SK-N-SH treated with all-trans-retinoic acid at 6 μM for 48 hours (cell line): ENCODE results near the gene SYTL5.

ENCODE experiments used
- ATAC-seq: fragments of 200-7000 bp; cut with Tn5 transposase; 3 replicates; pipeline ENCODE4 v1.9.1; 2020; ENCODE audit warnings: mild to moderate bottlenecking, moderate library complexity
- ARNTL ChIP-seq: fragments of 450-650 bp; formaldehyde crosslinking; IDR thresholded peaks from 2 replicates; pipeline ENCODE4 v1.5.0; 2020; ENCODE audit warnings: low read depth, mild to moderate bottlenecking, moderate library complexity, borderline replicate concordance
- BACH2 ChIP-seq: fragments of 250-450 bp; sonication (Bioruptor Pico); IDR thresholded peaks from 2 replicates; pipeline ENCODE4 v1.9.0; 2021; ENCODE audit warnings: mild to moderate bottlenecking, borderline replicate concordance
- CSDC2 ChIP-seq: fragments of 250-450 bp; sonication (Bioruptor Pico); IDR thresholded peaks from 2 replicates; pipeline ENCODE4 v1.5.0; 2020; ENCODE audit warnings: mild to moderate bottlenecking, moderate library complexity
- ESRRG ChIP-seq: fragments of 250-450 bp; sonication (Bioruptor Pico); IDR thresholded peaks from 2 replicates; pipeline ENCODE4 v1.6.1; 2021; ENCODE audit warnings: mild to moderate bottlenecking
- GLIS3 ChIP-seq: fragments of 250-450 bp; sonication (Bioruptor Pico); IDR thresholded peaks from 2 replicates; pipeline ENCODE4 v1.5.0; 2020; ENCODE audit warnings: mild to moderate bottlenecking, moderate library complexity
- ISL1 ChIP-seq: fragments of 250-450 bp; sonication (Bioruptor Pico); IDR thresholded peaks from 2 replicates; pipeline ENCODE4 v2.1.2; 2022; ENCODE audit warnings: mild to moderate bottlenecking, moderate library complexity
- OSR1 ChIP-seq: fragments of 250-450 bp; sonication (Bioruptor Pico); IDR thresholded peaks from 2 replicates; pipeline ENCODE4 v1.8.0; 2022; ENCODE audit warnings: moderate library complexity, mild to moderate bottlenecking, inconsistent platforms
- PPARA ChIP-seq: fragments of 250-450 bp; sonication (Bioruptor Pico); IDR thresholded peaks from 2 replicates; pipeline ENCODE4 v1.5.0; 2020; ENCODE audit warnings: mild to moderate bottlenecking, borderline replicate concordance
- RARB ChIP-seq: fragments of 250-450 bp; sonication (Bioruptor Pico); IDR thresholded peaks from 2 replicates; pipeline ENCODE4 v1.8.0; 2021; ENCODE audit warnings: mild to moderate bottlenecking, moderate library complexity
- SNAI2 ChIP-seq: fragments of 250-450 bp; sonication (Bioruptor Pico); IDR thresholded peaks from 2 replicates; pipeline ENCODE4 v1.5.0; 2020; ENCODE audit warnings: mild to moderate bottlenecking, moderate library complexity
- TCF4 ChIP-seq: fragments of 250-450 bp; sonication (Bioruptor Pico); IDR thresholded peaks from 2 replicates; pipeline ENCODE4 v1.8.0; 2021; ENCODE audit warnings: mild to moderate bottlenecking, moderate library complexity, borderline replicate concordance
- TOX ChIP-seq: fragments of 250-450 bp; sonication (Bioruptor Pico); IDR thresholded peaks from 2 replicates; pipeline ENCODE4 v1.8.0; 2021; ENCODE audit warnings: mild to moderate bottlenecking, moderate library complexity, borderline replicate concordance
- ZC3H10 ChIP-seq: fragments of 250-450 bp; sonication (Bioruptor Pico); IDR thresholded peaks from 2 replicates; pipeline ENCODE4 v1.5.1; 2021; ENCODE audit warnings: mild to moderate bottlenecking, moderate library complexity
- ZFP3 ChIP-seq: fragments of 250-450 bp; sonication (Bioruptor Pico); IDR thresholded peaks from 2 replicates; pipeline ENCODE4 v1.5.0; 2020; ENCODE audit warnings: mild to moderate bottlenecking, moderate library complexity
- ZNF565 ChIP-seq: fragments of 450-650 bp; formaldehyde crosslinking; conservative IDR thresholded peaks from 2 replicates; pipeline ENCODE4 v1.5.0; 2020; ENCODE audit warnings: low read depth, mild to moderate bottlenecking, moderate library complexity
- ZNF70 ChIP-seq: fragments of 450-650 bp; formaldehyde crosslinking; IDR thresholded peaks from 2 replicates; pipeline ENCODE4 v1.5.0; 2020; ENCODE audit warnings: mild to moderate bottlenecking, moderate library complexity
- ZNF8 ChIP-seq: fragments of 450-650 bp; formaldehyde crosslinking; IDR thresholded peaks from 2 replicates; pipeline ENCODE4 v1.5.0; 2020; ENCODE audit warnings: mild to moderate bottlenecking, moderate library complexity
- TF ChIP-seq, protein P1 (sequence below): fragments of 250-450 bp; sonication (Bioruptor Pico); IDR thresholded peaks from 2 replicates; pipeline ENCODE4 v1.5.1; 2021; ENCODE audit warnings: mild to moderate bottlenecking, moderate library complexity
- TF ChIP-seq, protein P2 (sequence below): fragments of 250-450 bp; sonication (Bioruptor Pico); IDR thresholded peaks from 2 replicates; pipeline ENCODE4 v1.5.1; 2020; ENCODE audit warnings: low read depth, mild to moderate bottlenecking, moderate library complexity
- TF ChIP-seq, protein P3 (sequence below): fragments of 250-450 bp; sonication (Bioruptor Pico); IDR thresholded peaks from 2 replicates; pipeline ENCODE4 v1.5.0; 2020; ENCODE audit warnings: mild to moderate bottlenecking, moderate library complexity

Gene SYTL5

DNA sequence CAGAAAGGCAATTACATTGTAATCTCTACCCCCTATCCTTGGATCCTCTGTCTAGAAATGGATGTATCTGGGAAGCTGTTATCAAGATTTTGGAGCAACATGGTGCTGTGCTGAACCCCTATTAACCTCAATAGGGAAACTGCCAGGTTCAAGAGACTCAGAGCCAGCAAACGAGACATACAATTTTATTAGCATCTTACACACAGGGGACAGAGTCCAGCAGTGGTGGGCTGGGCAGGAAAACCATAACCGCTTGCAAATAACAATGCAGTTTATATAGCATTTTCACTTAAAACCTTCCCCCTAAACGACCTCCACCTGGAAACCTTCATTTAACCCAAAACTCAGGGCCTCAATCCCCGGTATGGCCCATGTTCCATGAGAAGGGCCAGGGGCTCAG lies 79.5 kb downstream of the SYTL5 start:
- ATAC-seq, result no peak
- no peak for TF ChIP-seq ZNF565

DNA sequence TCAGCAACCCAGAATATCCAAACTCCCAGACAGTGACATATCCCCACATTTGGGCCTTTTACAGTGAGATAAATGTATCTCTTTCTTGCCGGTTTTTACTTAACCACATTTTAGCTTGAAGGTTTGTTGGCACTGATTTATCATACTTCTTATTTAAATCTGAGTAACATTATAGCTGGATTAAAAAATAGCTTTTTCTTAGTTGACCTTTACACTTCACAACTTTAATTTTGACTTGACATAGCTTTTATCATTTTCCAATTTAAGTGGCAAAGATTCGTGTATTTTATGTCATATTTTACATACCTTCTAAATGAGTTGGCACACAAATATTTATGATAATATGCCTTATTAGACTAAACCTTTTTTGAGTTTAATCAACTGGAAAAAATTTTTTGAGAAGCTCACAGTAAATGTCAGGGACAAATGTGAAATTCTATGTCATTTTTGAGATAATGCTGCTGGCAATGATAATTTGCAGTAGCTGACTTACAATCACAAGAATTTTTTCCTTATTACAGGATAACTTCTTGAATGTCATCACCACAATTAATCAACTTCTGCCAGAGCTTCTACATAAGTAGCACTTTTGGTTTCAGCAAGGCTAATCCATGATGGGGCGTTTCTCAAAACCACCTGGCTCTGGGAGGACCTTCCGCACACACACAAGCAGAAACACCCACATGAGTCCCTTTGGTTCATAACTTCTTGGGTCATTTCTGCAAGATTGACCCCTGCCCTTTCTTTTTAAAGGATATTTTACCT lies 80.3 kb downstream of the SYTL5 start:
- TF ChIP-seq ZC3H10 (CRISPR knock-in tag) (no peak), CSDC2 (no peak), ARNTL (CRISPR knock-in tag) (no peak), TOX (CRISPR knock-in tag) (no peak), SNAI2 (CRISPR knock-in tag) (no peak), GLIS3 (CRISPR knock-in tag) (no peak), ISL1 (CRISPR knock-in tag) (no peak), RARB (CRISPR knock-in tag) (no peak)
- TF ChIP-seq, protein P1, sequence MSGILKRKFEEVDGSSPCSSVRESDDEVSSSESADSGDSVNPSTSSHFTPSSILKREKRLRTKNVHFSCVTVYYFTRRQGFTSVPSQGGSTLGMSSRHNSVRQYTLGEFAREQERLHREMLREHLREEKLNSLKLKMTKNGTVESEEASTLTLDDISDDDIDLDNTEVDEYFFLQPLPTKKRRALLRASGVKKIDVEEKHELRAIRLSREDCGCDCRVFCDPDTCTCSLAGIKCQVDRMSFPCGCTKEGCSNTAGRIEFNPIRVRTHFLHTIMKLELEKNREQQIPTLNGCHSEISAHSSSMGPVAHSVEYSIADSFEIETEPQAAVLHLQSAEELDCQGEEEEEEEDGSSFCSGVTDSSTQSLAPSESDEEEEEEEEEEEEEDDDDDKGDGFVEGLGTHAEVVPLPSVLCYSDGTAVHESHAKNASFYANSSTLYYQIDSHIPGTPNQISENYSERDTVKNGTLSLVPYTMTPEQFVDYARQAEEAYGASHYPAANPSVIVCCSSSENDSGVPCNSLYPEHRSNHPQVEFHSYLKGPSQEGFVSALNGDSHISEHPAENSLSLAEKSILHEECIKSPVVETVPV (CRISPR knock-in tag), result no peak
- TF ChIP-seq, protein P2, sequence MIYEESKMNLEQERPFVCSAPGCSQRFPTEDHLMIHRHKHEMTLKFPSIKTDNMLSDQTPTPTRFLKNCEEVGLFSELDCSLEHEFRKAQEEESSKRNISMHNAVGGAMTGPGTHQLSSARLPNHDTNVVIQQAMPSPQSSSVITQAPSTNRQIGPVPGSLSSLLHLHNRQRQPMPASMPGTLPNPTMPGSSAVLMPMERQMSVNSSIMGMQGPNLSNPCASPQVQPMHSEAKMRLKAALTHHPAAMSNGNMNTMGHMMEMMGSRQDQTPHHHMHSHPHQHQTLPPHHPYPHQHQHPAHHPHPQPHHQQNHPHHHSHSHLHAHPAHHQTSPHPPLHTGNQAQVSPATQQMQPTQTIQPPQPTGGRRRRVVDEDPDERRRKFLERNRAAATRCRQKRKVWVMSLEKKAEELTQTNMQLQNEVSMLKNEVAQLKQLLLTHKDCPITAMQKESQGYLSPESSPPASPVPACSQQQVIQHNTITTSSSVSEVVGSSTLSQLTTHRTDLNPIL (CRISPR knock-in tag), result no peak
- TF ChIP-seq, protein P3, sequence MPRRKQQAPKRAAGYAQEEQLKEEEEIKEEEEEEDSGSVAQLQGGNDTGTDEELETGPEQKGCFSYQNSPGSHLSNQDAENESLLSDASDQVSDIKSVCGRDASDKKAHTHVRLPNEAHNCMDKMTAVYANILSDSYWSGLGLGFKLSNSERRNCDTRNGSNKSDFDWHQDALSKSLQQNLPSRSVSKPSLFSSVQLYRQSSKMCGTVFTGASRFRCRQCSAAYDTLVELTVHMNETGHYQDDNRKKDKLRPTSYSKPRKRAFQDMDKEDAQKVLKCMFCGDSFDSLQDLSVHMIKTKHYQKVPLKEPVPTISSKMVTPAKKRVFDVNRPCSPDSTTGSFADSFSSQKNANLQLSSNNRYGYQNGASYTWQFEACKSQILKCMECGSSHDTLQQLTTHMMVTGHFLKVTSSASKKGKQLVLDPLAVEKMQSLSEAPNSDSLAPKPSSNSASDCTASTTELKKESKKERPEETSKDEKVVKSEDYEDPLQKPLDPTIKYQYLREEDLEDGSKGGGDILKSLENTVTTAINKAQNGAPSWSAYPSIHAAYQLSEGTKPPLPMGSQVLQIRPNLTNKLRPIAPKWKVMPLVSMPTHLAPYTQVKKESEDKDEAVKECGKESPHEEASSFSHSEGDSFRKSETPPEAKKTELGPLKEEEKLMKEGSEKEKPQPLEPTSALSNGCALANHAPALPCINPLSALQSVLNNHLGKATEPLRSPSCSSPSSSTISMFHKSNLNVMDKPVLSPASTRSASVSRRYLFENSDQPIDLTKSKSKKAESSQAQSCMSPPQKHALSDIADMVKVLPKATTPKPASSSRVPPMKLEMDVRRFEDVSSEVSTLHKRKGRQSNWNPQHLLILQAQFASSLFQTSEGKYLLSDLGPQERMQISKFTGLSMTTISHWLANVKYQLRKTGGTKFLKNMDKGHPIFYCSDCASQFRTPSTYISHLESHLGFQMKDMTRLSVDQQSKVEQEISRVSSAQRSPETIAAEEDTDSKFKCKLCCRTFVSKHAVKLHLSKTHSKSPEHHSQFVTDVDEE (CRISPR knock-in tag), result no peak
- TF ChIP-seq, all 23 proteins: peak for 0
- ATAC-seq, result no peak

DNA sequence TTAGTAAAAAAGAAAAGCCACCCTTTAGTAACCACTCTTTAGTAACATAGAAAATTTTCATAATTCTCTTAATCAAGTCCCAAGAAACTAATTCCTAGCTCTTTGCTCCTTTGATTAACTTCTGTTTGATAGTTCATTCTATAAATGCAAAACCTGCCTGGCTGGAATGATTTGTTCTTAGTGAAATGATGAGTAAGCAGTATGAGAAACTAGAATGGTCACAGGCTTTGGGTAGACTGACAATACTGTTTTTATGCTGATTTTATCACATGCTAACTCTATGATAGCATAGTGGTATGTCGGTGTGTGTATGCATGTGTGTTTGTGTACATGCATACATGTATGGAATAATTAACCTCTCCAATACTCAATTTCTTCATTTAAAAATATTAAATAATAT lies 81.2 kb downstream of the SYTL5 start:
- no peak for ATAC-seq
- TF ChIP-seq ISL1 (CRISPR knock-in tag) (no peak), ARNTL (CRISPR knock-in tag) (no peak), ESRRG (CRISPR knock-in tag) (no peak), OSR1 (CRISPR knock-in tag) (no peak), CSDC2 (no peak), ZNF8 (CRISPR knock-in tag) (no peak), GLIS3 (CRISPR knock-in tag) (no peak), ZC3H10 (CRISPR knock-in tag) (no peak), SNAI2 (CRISPR knock-in tag) (no peak)
- TF ChIP-seq, protein P2 (CRISPR knock-in tag), result no peak
- TF ChIP-seq, protein P3 (CRISPR knock-in tag), result no peak

DNA sequence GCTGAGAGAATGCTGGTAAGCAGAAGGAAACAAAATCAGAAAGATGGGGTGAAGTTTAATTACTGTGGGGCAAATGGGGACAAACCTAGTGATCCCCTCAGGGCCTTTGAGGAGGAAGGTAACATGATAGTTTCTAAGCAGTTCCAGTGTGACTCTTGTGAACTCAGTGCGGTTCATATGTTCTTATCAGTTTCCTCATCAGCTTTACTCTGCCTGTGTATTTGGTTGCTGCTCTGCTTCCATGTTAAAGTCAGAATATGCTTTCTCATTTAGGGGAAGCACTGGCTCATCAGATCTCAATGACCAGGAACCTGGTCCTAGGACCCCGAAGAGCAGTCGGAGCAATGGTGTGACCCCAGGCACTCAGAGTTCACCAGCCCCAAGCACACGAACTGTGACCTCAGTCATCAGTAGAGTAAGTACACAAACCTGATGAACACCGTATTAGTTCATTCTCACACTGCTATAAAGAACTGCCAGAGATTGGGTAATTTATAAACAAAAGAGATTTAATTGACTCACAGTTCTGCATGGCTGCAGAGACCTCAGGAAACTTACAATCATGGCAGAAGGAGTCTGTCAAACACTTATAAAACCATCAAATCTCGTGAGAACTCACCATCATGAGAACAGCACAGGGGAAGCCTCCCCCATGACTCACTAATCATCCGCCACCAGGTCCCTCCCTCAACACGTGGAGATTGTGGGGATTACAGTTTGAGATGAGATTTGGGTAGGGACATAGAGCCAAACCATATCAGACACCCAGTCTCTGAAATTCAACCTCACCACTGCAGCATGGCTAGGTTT lies 83.0 kb downstream of the SYTL5 start:
- no peak for ATAC-seq
- no peak for TF ChIP-seq RARB (CRISPR knock-in tag)
- no peak for TF ChIP-seq TOX (CRISPR knock-in tag)
- no peak for TF ChIP-seq ZNF70 (CRISPR knock-in tag)
- no peak for TF ChIP-seq CSDC2
- no peak for TF ChIP-seq ZFP3 (CRISPR knock-in tag)
- TF ChIP-seq PPARA, result no peak
- TF ChIP-seq ESRRG (CRISPR knock-in tag), result no peak
- TF ChIP-seq TCF4 (CRISPR knock-in tag), result no peak
- no peak for TF ChIP-seq GLIS3 (CRISPR knock-in tag)
- no peak for TF ChIP-seq BACH2 (CRISPR knock-in tag)
- TF ChIP-seq ARNTL (CRISPR knock-in tag), result no peak
